ENCODE data around the gene SPRR3.

Gene SPRR3

DNA sequence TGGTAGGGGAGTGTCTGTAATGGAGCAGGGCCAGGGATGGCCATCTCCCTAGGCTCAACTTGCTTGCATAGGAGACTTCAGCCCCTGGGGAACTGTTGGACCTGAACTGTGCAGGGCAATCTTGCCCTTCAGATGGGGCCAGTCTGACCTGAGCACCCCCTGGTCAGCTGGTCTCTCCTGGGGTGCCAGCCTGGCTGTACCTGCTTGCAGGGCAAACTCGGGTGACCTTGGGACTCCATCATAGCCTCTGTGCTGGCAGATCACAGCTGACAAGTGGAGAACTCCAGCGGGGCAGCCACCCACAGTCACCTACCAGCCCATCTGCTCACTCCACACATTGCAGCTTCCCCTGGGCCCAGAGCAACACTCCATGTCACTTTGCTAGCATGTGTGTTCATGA, 47.7 kb downstream of the SPRR3 start:
- DNase-seq (ENCODE audit: low read depth in 2 of 2) = no peak

Measured in stimulated activated CD4-positive, alpha-beta T cell treated with anti-CD3 and anti-CD28 coated beads, Interleukin-1b, Interleukin-23, amount 100 ng/mL, for 1 hour (primary cell).